ENCODE measurements around the gene ZDHHC8.

The ZDHHC8 gene

GRCh38 chr22:20181194-20181883 is 49.7 kb downstream of the ZDHHC8 start:
- no peak for TF ChIP-seq CTCF (IDR thresholded peaks at IDR 0.05; ENCODE audit: insufficient read depth, low read depth, low read length, missing control alignments)
- H3K4me3 ChIP-seq (ENCODE audit: low read length) = no peak overlapping the region
- no peak for DNase-seq (ENCODE audit: low read depth)

- DNase-seq (ENCODE audit: low read depth) = no peak
- H3K4me3 ChIP-seq (ENCODE audit: low read length) = no peak overlapping the region
- TF ChIP-seq CTCF (IDR thresholded peaks at IDR 0.05; ENCODE audit: insufficient read depth, low read depth, low read length, missing control alignments) = no peak
Measured at GRCh38 chr22:20181884-20182236, 50.3 kb downstream of the ZDHHC8 start.

- no peak for DNase-seq (ENCODE audit: low read depth)
- H3K4me3 ChIP-seq (ENCODE audit: low read length) = no peak overlapping the region
- TF ChIP-seq CTCF (IDR thresholded peaks at IDR 0.05; ENCODE audit: insufficient read depth, low read depth, low read length, missing control alignments) = no peak
Measured at GRCh38 chr22:20182365-20182764, 50.8 kb downstream of the ZDHHC8 start.

- TF ChIP-seq CTCF (IDR thresholded peaks at IDR 0.05; ENCODE audit: insufficient read depth, low read depth, low read length, missing control alignments) = no peak
- no peak for DNase-seq (ENCODE audit: low read depth)
- no peak overlapping the region for H3K4me3 ChIP-seq (ENCODE audit: low read length)
Measured at GRCh38 chr22:20183101-20183500, 51.5 kb downstream of the ZDHHC8 start.

- DNase-seq (ENCODE audit: low read depth) = no peak
- no peak overlapping the region for H3K4me3 ChIP-seq (ENCODE audit: low read length)
- TF ChIP-seq CTCF (IDR thresholded peaks at IDR 0.05; ENCODE audit: insufficient read depth, low read depth, low read length, missing control alignments) = no peak
Measured at GRCh38 chr22:20183823-20184222, 52.2 kb downstream of the ZDHHC8 start.

GRCh38 chr22:20184501-20185165 is 53.0 kb downstream of the ZDHHC8 start:
- DNase-seq (ENCODE audit: low read depth) = no peak
- no peak for TF ChIP-seq CTCF (IDR thresholded peaks at IDR 0.05; ENCODE audit: insufficient read depth, low read depth, low read length, missing control alignments)

GRCh38 chr22:20185750-20186149 is 54.1 kb downstream of the ZDHHC8 start:
- no peak for DNase-seq (ENCODE audit: low read depth)
- no peak overlapping the region for H3K4me3 ChIP-seq (ENCODE audit: low read length)
- no peak for TF ChIP-seq CTCF (IDR thresholded peaks at IDR 0.05; ENCODE audit: insufficient read depth, low read depth, low read length, missing control alignments)

More at GRCh38 chr22:20184501-20185165, 53.0 kb downstream of the ZDHHC8 start:
- no peak overlapping the region for H3K4me3 ChIP-seq (ENCODE audit: low read length)

Data from epithelial cell of esophagus (primary cell).